Colon (tissue), 2 donors: ENCODE data around the gene IQGAP3.
"Not testable (repeated sequence)": the region's sequence is repeated elsewhere in the genome, so short reads cannot be mapped to it uniquely, and the experiment has no call there.

Experiments used
- FAIRE-seq: peaks from 2 replicates; lab custom pipeline; 2012; peaks lifted over from hg19 to GRCh38; lab: Jason Lieb, UNC
- donor health status: control.
- donor health status: control.

Gene IQGAP3

GRCh38 chr1:156571919-156572662 lies at the start of gene IQGAP3:
Gene IQGAP3 (minus strand): TSS chr1:156572565. CDS start chr1:156572529, 36 bp downstream.
- no peak for FAIRE-seq

DNA sequence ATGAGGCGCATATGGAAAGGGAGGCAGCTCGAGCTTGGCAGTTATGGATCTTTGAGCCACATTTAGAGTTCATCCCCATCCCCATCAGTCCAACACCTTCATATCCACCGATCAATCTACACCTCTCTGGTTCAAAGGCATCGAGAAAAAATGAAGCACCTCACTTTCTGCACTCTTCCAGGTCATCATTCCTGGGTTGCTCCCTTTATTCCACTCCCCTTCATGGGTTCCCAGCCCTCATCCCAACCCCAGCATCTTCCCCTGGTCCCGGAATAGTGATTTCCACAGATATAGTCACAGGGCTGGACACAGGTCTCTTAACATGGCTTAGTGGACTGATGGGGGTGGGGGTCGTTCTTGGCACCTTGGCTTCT lies 47.2 kb upstream of the IQGAP3 start:
- FAIRE-seq, result no peak

DNA sequence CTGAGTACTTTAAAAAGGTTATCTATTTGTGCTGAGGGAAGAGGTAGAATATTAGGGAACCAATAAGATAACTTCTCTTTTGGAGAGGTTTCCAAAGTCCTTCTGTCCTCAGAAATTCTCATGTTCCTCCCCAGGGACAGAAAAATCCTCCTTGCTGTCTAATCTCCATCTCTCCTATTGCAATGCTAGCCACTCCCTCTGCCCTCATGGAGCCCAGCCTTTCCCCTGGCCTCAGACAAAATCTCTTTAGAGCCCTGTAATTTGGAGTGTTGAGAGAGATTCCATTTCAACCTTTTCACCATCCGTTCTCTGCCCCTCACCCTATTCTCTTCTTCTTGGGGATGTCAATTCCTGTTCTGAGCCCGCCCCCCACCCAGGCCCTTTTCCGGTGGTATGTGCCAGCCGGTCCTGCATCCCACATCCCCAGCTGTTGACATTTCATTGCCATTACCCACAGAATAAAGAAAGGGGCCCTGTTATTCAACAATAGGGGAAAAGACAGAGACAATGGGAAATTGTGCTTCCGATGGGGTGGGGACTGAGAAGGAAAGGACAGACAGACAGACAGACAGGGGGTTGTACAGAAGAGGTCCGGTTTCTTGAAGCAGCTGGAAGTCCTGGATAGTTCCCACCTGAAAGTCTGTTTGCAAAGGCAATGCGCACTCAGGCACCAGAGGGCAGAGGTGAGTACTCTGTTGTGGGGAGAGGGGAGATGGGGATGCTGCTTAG lies 46.7 kb upstream of the IQGAP3 start, which contains the start of gene HAPLN2:
HAPLN2 (plus strand) TSS at position 563 of the 729 bp plus-strand sequence. CDS start 4,076 bp downstream, outside the sequence.
- no peak for FAIRE-seq

GRCh38 chr1:156616463-156616862 lies 44.1 kb upstream of the IQGAP3 start:
- FAIRE-seq, result no peak

DNA sequence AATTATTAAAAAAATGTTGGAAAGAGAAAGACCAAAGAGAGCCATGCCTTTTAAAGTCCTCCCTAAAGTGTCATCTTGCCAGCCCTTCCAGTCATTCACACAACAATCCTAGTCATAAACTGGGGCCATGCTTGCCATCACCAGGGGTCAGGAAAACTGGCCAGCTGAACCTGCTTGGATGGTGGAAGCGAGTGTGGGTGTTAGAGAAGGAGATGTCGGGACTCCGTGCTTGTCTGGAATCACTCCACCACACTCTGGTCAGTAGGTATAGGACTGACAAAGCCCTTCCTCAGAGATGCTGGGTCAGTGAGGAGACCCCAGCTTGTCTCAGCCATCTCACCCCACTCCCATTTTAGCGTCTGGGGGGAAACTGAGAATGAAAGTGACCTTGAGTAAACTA lies 43.6 kb upstream of the IQGAP3 start:
- no peak for FAIRE-seq

DNA sequence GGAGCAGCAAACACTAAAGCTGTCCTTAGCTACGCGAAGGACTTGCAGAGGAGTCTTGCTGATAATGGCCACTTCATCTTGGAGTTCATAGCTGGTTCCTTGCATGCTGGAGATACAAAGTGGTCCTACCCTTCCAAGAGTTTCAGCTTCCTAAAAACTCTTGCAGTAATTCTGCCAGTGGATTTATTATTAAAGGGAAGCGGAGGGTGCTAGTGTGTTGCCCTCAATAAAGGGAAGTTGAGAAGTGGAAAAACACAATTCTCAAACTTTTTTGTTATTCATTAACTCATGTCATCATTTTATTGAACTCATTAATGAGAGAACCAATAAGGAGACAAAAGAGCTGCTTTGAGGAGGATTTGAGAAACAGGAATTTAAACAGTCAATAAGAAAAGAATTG lies 40.3 kb upstream of the IQGAP3 start:
- FAIRE-seq, result no peak

DNA sequence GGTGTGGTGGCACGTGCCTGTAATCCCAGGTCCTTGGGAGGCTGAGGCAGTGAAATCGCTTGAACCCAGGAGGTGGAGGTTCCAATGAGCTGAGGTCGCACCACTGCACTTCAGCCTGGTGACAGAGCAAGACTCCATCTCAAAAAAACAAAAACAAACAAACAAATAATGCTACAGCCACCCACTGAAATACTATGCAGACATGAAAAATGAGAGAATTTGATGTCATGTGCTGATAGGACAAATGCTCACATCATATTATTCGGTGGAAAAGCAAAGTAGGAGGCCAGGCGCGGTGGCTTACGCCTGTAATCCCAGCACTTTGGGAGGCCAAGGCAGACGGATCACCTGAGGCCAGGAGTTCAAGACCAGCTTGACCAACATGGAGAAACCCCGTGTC lies 37.7 kb upstream of the IQGAP3 start:
- not testable (repeated sequence) for FAIRE-seq

GRCh38 chr1:156608981-156609380 lies 36.6 kb upstream of the IQGAP3 start:
- no peak for FAIRE-seq

- FAIRE-seq, result no peak
Measured at GRCh38 chr1:156608036-156608674, 35.8 kb upstream of the IQGAP3 start.

GRCh38 chr1:156607344-156607743 lies 35.0 kb upstream of the IQGAP3 start:
- FAIRE-seq, result not testable (repeated sequence)

- no peak for FAIRE-seq
Measured at GRCh38 chr1:156602557-156602993, 30.2 kb upstream of the IQGAP3 start.

GRCh38 chr1:156601892-156602291 lies 29.5 kb upstream of the IQGAP3 start:
- no peak for FAIRE-seq

DNA sequence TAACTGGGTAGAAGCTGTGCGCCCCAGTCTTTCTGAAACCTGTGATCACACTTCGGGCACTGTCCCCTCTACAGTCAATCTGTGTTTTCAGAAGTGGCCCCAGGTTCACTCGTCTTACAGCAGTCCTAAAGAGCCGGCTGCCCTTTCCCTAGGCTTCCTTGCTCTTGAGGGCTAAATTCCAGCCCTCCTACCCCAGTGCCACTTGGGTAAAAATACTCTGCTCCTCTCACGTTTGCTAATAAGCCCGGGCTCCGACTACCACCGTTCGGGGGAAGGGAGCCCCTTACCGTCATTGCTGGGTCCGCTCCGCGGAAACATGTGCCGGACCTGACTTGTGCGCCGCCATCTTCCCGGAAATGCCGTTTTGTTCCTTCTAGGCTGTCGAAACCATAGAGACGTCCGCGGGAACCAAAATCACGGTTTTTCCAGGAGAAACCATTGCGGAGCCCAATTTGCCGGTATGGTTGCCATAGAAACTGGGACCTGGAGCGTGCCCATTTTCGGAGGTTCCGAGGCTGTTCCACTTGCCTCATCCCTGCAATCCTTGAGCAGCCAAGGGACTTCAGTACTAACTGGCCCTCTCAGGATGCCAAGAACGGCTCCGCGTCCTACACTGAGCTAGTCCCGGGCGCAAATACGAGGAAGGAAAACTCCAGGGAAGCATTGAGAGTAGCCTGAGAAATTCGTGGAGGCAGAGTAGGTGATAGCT lies 28.9 kb upstream of the IQGAP3 start, which contains the start of gene GPATCH4:
GPATCH4 (minus strand) TSS at position 358 of the 709 bp plus-strand sequence.
- FAIRE-seq, result no peak

- no peak for FAIRE-seq
Measured at GRCh38 chr1:156600733-156601121, 28.4 kb upstream of the IQGAP3 start.

GRCh38 chr1:156599811-156600210 lies 27.4 kb upstream of the IQGAP3 start:
- FAIRE-seq, result no peak

DNA sequence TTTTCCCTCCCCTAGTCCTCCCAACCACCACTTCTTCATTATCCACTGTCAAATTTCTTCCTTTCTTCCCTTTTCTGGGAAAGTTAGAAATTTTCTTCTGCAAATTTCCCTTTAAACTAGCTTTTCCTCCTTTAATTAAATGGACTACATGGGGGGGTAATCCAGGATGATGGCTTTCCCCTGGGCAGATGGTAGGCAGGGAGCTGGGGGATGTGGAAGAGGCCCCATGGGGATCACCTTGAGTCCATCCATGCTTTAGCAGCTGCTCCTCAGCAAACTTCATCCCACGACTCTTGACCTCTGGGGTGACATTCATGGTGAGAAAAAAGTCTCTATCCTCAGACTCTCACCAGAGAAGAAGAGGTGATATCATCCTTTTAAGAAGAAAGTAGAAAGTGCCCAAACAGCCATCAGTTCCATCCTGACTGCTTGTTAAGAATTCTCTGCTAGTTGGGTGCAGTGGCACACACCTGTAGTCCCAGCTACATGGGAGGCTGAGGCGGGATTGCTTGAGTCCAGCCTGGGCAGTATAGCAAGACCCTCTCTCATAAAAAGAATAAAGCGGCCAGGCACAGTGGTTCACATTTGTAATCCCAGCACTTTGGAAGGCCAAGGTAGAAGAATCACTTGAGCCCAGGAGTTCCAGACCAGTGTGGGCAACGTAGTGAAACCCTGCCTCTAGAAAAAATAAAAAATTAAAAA lies 26.5 kb upstream of the IQGAP3 start:
- FAIRE-seq, result no peak

- no peak for FAIRE-seq
Measured at GRCh38 chr1:156598125-156598524, 25.8 kb upstream of the IQGAP3 start.

GRCh38 chr1:156596426-156596825 lies 24.1 kb upstream of the IQGAP3 start:
- FAIRE-seq, result no peak

GRCh38 chr1:156595016-156595415 lies 22.7 kb upstream of the IQGAP3 start:
- FAIRE-seq, result no peak

DNA sequence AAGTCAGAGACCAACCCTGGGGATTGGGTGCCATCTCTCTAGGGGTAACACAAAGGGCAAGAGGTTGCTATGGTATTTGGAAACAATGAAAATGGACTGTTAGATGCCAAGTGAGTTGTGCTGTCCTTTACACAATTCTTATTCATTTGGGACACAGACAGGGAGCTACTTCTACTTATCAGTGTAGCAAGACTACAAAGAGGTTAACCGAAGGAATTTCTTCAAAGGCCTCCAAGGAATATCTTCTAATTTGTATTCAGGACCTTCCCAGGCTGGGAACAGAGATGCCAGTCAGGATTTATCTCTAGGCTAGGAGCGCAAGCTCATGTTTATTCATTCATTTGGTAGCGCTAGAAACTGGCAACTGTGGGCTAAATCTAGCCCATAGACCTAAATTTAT lies 21.8 kb upstream of the IQGAP3 start:
- FAIRE-seq, result no peak

GRCh38 chr1:156593661-156593989 lies 21.3 kb upstream of the IQGAP3 start:
- FAIRE-seq, result no peak
